ENCODE results near the gene C12orf57. TPM values are rescaled to one million over a fixed set of nuclear protein-coding genes. Genes with fewer than 3 reads are reported as not detected.

Gene C12orf57
- total and polyA plus RNA-seq, 2 of the 8 experiments (the other 6 are each of a cell fraction or from before 2014, with no cell fraction given), result 174 to 993 TPM

DNA sequence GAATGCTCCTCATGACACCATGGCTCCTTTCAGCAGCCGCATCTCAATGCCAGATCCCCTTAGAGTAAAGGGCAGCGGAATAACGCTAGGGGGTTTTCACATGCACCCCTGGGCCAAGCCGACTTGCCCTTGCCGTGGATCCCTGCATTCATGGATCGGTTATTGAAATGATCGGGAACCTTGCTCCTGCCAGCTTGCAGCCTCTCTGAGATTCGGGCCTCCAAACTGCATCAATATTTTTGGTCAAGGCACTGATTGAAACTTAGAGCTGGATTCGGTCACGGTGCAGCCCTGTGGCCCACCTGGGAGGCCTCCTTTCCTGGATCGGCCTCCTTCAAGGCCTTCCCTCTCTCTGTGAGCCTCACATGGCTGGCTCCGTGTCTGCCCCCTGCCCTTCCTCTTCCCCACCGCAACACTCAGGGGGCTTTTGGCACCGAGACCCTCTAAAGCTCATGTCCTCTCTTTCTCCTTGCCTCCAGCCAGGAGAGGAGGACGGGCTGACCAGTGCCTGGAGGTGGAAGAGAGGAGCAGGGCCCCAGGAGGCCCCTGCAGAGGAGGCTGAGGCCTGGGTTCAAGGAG lies 9.1 kb downstream of the C12orf57 start (continued):
- TF ChIP-seq, protein P1, sequence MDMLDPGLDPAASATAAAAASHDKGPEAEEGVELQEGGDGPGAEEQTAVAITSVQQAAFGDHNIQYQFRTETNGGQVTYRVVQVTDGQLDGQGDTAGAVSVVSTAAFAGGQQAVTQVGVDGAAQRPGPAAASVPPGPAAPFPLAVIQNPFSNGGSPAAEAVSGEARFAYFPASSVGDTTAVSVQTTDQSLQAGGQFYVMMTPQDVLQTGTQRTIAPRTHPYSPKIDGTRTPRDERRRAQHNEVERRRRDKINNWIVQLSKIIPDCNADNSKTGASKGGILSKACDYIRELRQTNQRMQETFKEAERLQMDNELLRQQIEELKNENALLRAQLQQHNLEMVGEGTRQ (IDR thresholded peaks at IDR 0.05; ENCODE audit: low read length), result no peak

All from H1 (cell line).